Peyer's patch (tissue), 4 donors: ENCODE measurements around the gene TTC1. TPM values are rescaled to one million over a fixed set of nuclear protein-coding genes. Genes with fewer than 3 reads are reported as not detected.
A peak's percentile ranks its signal among the peaks of the same experiment; 100 is the strongest.

Source experiments
- DNase-seq, 3 donors: peaks; one replicate each; pipeline ENCODE4 v3.0.0-alpha.2; 2017 to 2019
- H3K27ac ChIP-seq, 4 donors: fragments of 200-600 bp; sonication (generic); one replicate each; pipeline ENCODE4 v1.5.1; 2016 to 2019
- H3K27me3 ChIP-seq, 2 donors: fragments of 200-600 bp; sonication (generic); one replicate each; pipeline ENCODE4 v1.5.1; 2019
- H3K36me3 ChIP-seq, 3 donors: fragments of 200-600 bp; sonication (generic); one replicate each; pipeline ENCODE4 v1.5.1; 2016 to 2019
- H3K4me1 ChIP-seq, 4 donors: fragments of 200-600 bp; sonication (generic); one replicate each; pipeline ENCODE4 v1.5.1; 2016 to 2019
- H3K4me3 ChIP-seq, 4 donors: fragments of 200-600 bp; sonication (generic); 1 replicate in 3 of 4; 2 replicates in 1 of 4; pipeline ENCODE4 v1.5.1; 2016 to 2019; ENCODE audit warnings: mild to moderate bottlenecking in 1 of 4
- H3K9me3 ChIP-seq, 4 donors: fragments of 200-600 bp; sonication (generic); one replicate each; pipeline ENCODE4 v1.5.1; 2016 to 2019; ENCODE audit warnings: mild to moderate bottlenecking in 1 of 4
- CTCF ChIP-seq, 6 experiments: fragments of 450-650 bp in 4 of 6; fragments of 200-600 bp in 2 of 6; sonication (generic) in 1 of 6; IDR thresholded peaks; one replicate each; pipeline ENCODE4 v1.5.1; 2017 to 2019; ENCODE audit warnings: antibody characterized with exemption in 6 of 6, mild to moderate bottlenecking in 3 of 6, moderate library complexity in 1 of 6
- POLR2A ChIP-seq, 2 donors: fragments of 450-650 bp; IDR thresholded peaks; one replicate each; pipeline ENCODE4 v1.5.1; 2017; ENCODE audit warnings: antibody characterized with exemption in 2 of 2, mild to moderate bottlenecking in 2 of 2, moderate library complexity in 2 of 2
- total RNA-seq, 4 donors: library from RNA; depleted of rRNA; stranded (reverse); fragments of >200 nt; gene quantifications; one replicate each; pipeline ENCODE4 v1.1.0, GENCODE V29; 2016

The TTC1 gene
- total RNA-seq, 4 donors from 2014 or later: 11.6 to 85.0 (median 26.4) TPM

GRCh38 chr5:160018945-160019625 lies 10.1 kb downstream of the TTC1 start:
- TF ChIP-seq POLR2A (IDR thresholded peaks at IDR 0.05) (no peak), CTCF (IDR thresholded peaks at IDR 0.05) (no peak)
- H3K4me3 ChIP-seq: no peak overlapping the region
- H3K27me3 ChIP-seq: no peaks in the 10 kb centered on the region
- no peak overlapping the region for H3K27ac ChIP-seq
- H3K36me3 ChIP-seq: peaks cover 0 to 23% (median 0%) of the 10 kb centered on the region in 3 donors
- no peak for DNase-seq
- H3K4me1 ChIP-seq: peaks cover 0 to 10% (median 0%) of the 10 kb centered on the region in 4 donors
- H3K9me3 ChIP-seq: no peaks in the 10 kb centered on the region

- no peak for DNase-seq
- TF ChIP-seq CTCF (IDR thresholded peaks at IDR 0.05): no peak
- no peak for TF ChIP-seq POLR2A (IDR thresholded peaks at IDR 0.05)
- Histone ChIP-seq H3K36me3 (peaks cover 0 to 15% (median 0%) of the 10 kb centered on the region in 3 donors), H3K4me1 (peaks cover 0 to 10% (median 0%) of the 10 kb centered on the region in 4 donors), H3K27me3 (no peaks in the 10 kb centered on the region), H3K4me3 (no peak overlapping the region), H3K9me3 (no peaks in the 10 kb centered on the region), H3K27ac (peak overlapping the region in 2 of 4 donors; percentile 14 to 44)
Observed at GRCh38 chr5:160020266-160020770, 11.4 kb downstream of the TTC1 start.

- H3K4me1 ChIP-seq: peaks cover 0 to 10% (median 0%) of the 10 kb centered on the region in 4 donors
- H3K27ac ChIP-seq: peak overlapping the region in 2 of 4 donors; percentile 14 to 44
- H3K36me3 ChIP-seq: peaks cover 0 to 12% (median 0%) of the 10 kb centered on the region in 3 donors
- DNase-seq: no peak
- H3K9me3 ChIP-seq: no peaks in the 10 kb centered on the region
- TF ChIP-seq CTCF (IDR thresholded peaks at IDR 0.05) (no peak), POLR2A (IDR thresholded peaks at IDR 0.05) (no peak)
- H3K4me3 ChIP-seq: no peak overlapping the region
- H3K27me3 ChIP-seq: no peaks in the 10 kb centered on the region
Observed at GRCh38 chr5:160020964-160021363, 12.0 kb downstream of the TTC1 start.

GRCh38 chr5:160021831-160022446 lies 13.0 kb downstream of the TTC1 start:
- Histone ChIP-seq H3K9me3 (no peaks in the 10 kb centered on the region), H3K36me3 (peaks cover 0 to 7% (median 0%) of the 10 kb centered on the region in 3 donors), H3K27me3 (no peaks in the 10 kb centered on the region), H3K27ac (no peak overlapping the region), H3K4me1 (peaks cover 0 to 10% (median 0%) of the 10 kb centered on the region in 4 donors), H3K4me3 (no peak overlapping the region)
- peak in 2 of 3 donors; percentile 32 to 72 for DNase-seq
- TF ChIP-seq POLR2A (IDR thresholded peaks at IDR 0.05): no peak
- TF ChIP-seq CTCF (IDR thresholded peaks at IDR 0.05): peak; percentile 52 to 92 (median 88)

GRCh38 chr5:160023007-160023907 lies 14.3 kb downstream of the TTC1 start:
- TF ChIP-seq POLR2A (IDR thresholded peaks at IDR 0.05): no peak
- TF ChIP-seq CTCF (IDR thresholded peaks at IDR 0.05): no peak
- H3K27ac ChIP-seq: no peak overlapping the region
- no peaks in the 10 kb centered on the region for H3K36me3 ChIP-seq
- DNase-seq: no peak
- no peak overlapping the region for H3K4me3 ChIP-seq
- H3K4me1 ChIP-seq: peaks cover 0 to 10% (median 0%) of the 10 kb centered on the region in 4 donors
- no peaks in the 10 kb centered on the region for H3K9me3 ChIP-seq
- no peaks in the 10 kb centered on the region for H3K27me3 ChIP-seq
